Memory B cell (primary cell): ENCODE results near the gene TCEA2.
A peak's percentile ranks its signal among the peaks of the same experiment; 100 is the strongest.
"Not testable (repeated sequence)": the region's sequence is repeated elsewhere in the genome, so short reads cannot be mapped to it uniquely, and the experiment has no call there.

Experiments
- ATAC-seq: fragments of 150-1000 bp; cut with Tn5 transposase; 2 replicates; pipeline ENCODE4 v1.10.0; 2021; ENCODE audit warnings: low read depth, mild to moderate bottlenecking, moderate library complexity
- DNase-seq, 2 donors: peaks; one replicate each; pipeline ENCODE4 v3.0.0; 2022; ENCODE audit warnings: low spot score in 2 of 2
- H3K27ac Mint-ChIP-seq: one replicate; pipeline ENCODE4 v1.8.0; 2022; ENCODE audit warnings: mild to moderate bottlenecking, moderate library complexity, mixed read lengths
- H3K27me3 Mint-ChIP-seq: one replicate; pipeline ENCODE4 v1.8.0; 2022; ENCODE audit warnings: mixed read lengths
- H3K36me3 Mint-ChIP-seq: one replicate; pipeline ENCODE4 v1.8.0; 2022; ENCODE audit warnings: mild to moderate bottlenecking, mixed read lengths
- H3K4me1 Mint-ChIP-seq: one replicate; pipeline ENCODE4 v1.8.0; 2022; ENCODE audit warnings: mixed read lengths
- H3K4me3 Mint-ChIP-seq: one replicate; pipeline ENCODE4 v1.8.0; 2022; ENCODE audit warnings: mild to moderate bottlenecking, moderate library complexity, mixed read lengths
- H3K9me3 Mint-ChIP-seq: one replicate; pipeline ENCODE4 v1.8.0; 2022; ENCODE audit warnings: mixed read lengths

Gene TCEA2

GRCh38 chr20:64080013-64080812 lies 17.2 kb downstream of the TCEA2 start, which contains the start of gene OPRL1:
Gene OPRL1, plus strand, starts transcription at chr20:64080082. Its CDS starts 12,639 bp downstream, at chr20:64092721.
- peak within 1 kb of the TSS; percentile 96 for H3K27ac Mint-ChIP-seq
- H3K4me1 Mint-ChIP-seq: peaks cover 42% of the 10 kb centered on the region
- no peaks in the 10 kb centered on the region for H3K9me3 Mint-ChIP-seq
- peak; percentile 23 for ATAC-seq
- peak; percentile 64 to 68 for DNase-seq
- H3K27me3 Mint-ChIP-seq: peaks cover 1% of the 10 kb centered on the region
- H3K36me3 Mint-ChIP-seq: peaks cover 6% of the 10 kb centered on the region
- peak within 1 kb of the TSS; percentile 96 for H3K4me3 Mint-ChIP-seq

GRCh38 chr20:64080813-64081623 lies 18.0 kb downstream of the TCEA2 start:
- peak overlapping the region; percentile 78 for H3K4me3 Mint-ChIP-seq
- ATAC-seq (no peak), DNase-seq (no peak)
- H3K9me3 Mint-ChIP-seq: no peaks in the 10 kb centered on the region
- H3K4me1 Mint-ChIP-seq: peaks cover 38% of the 10 kb centered on the region
- H3K27me3 Mint-ChIP-seq: peaks cover 1% of the 10 kb centered on the region
- H3K36me3 Mint-ChIP-seq: peaks cover 2% of the 10 kb centered on the region
- H3K27ac Mint-ChIP-seq: peak overlapping the region; percentile 93

- ATAC-seq (no peak), DNase-seq (no peak)
- H3K27me3 Mint-ChIP-seq: peaks cover 1% of the 10 kb centered on the region
- no peaks in the 10 kb centered on the region for H3K9me3 Mint-ChIP-seq
- peak overlapping the region; percentile 53 for H3K4me3 Mint-ChIP-seq
- peaks cover 38% of the 10 kb centered on the region for H3K4me1 Mint-ChIP-seq
- H3K36me3 Mint-ChIP-seq: peaks cover 3% of the 10 kb centered on the region
- peak overlapping the region; percentile 93 for H3K27ac Mint-ChIP-seq
Observed at GRCh38 chr20:64081624-64081964, 18.6 kb downstream of the TCEA2 start.

GRCh38 chr20:64082126-64082731 lies 19.2 kb downstream of the TCEA2 start:
- DNase-seq (no peak), ATAC-seq (no peak)
- Mint-ChIP-seq H3K27me3 (peaks cover 1% of the 10 kb centered on the region), H3K9me3 (no peaks in the 10 kb centered on the region), H3K36me3 (peaks cover 5% of the 10 kb centered on the region), H3K4me3 (peak overlapping the region; percentile 53), H3K4me1 (peaks cover 38% of the 10 kb centered on the region), H3K27ac (peak overlapping the region; percentile 93)

- Mint-ChIP-seq H3K4me3 (peak overlapping the region; percentile 85), H3K27ac (peak overlapping the region; percentile 93), H3K36me3 (peaks cover 5% of the 10 kb centered on the region), H3K9me3 (peaks cover 2% of the 10 kb centered on the region), H3K27me3 (peaks cover 1% of the 10 kb centered on the region), H3K4me1 (peaks cover 35% of the 10 kb centered on the region)
- DNase-seq: no peak
- ATAC-seq: no peak
Observed at GRCh38 chr20:64082820-64083377, 19.9 kb downstream of the TCEA2 start.

- Mint-ChIP-seq H3K36me3 (peaks cover 5% of the 10 kb centered on the region), H3K9me3 (peaks cover 2% of the 10 kb centered on the region), H3K4me3 (peak overlapping the region; percentile 85), H3K4me1 (peaks cover 37% of the 10 kb centered on the region), H3K27me3 (peaks cover 1% of the 10 kb centered on the region), H3K27ac (peak overlapping the region; percentile 55)
- DNase-seq: peak; percentile 67 to 76
- peak; percentile 32 for ATAC-seq
Observed at GRCh38 chr20:64083378-64083803, 20.4 kb downstream of the TCEA2 start.

- ATAC-seq: no peak
- Mint-ChIP-seq H3K36me3 (peaks cover 3% of the 10 kb centered on the region), H3K4me1 (peaks cover 41% of the 10 kb centered on the region), H3K27me3 (peaks cover 1% of the 10 kb centered on the region), H3K27ac (peak within 1 kb of the TSS; percentile 90), H3K9me3 (peaks cover 2% of the 10 kb centered on the region), H3K4me3 (peak within 1 kb of the TSS; percentile 90)
- no peak for DNase-seq
Observed at GRCh38 chr20:64083804-64084684, 21.0 kb downstream of the TCEA2 start, which contains the start of gene LKAAEAR1. Gene LKAAEAR1, minus strand, starts transcription at chr20:64084398. Its CDS starts 179 bp downstream, at chr20:64084219.

GRCh38 chr20:64084685-64085152 lies 21.7 kb downstream of the TCEA2 start:
- no peak for DNase-seq
- peaks cover 2% of the 10 kb centered on the region for H3K9me3 Mint-ChIP-seq

GRCh38 chr20:64086801-64087200 lies 23.8 kb downstream of the TCEA2 start:
- Mint-ChIP-seq H3K27ac (no peak overlapping the region), H3K4me3 (no peak overlapping the region), H3K9me3 (peaks cover 2% of the 10 kb centered on the region), H3K27me3 (peaks cover 1% of the 10 kb centered on the region), H3K4me1 (peaks cover 36% of the 10 kb centered on the region), H3K36me3 (peaks cover 3% of the 10 kb centered on the region)
- DNase-seq (no peak), ATAC-seq (no peak)

More at GRCh38 chr20:64084685-64085152, 21.7 kb downstream of the TCEA2 start:
- Mint-ChIP-seq H3K4me1 (peaks cover 39% of the 10 kb centered on the region), H3K36me3 (peaks cover 3% of the 10 kb centered on the region), H3K4me3 (peak overlapping the region; percentile 90), H3K27ac (peak overlapping the region; percentile 90), H3K27me3 (peaks cover 1% of the 10 kb centered on the region)
- no peak for ATAC-seq

- not testable (repeated sequence) for H3K27ac Mint-ChIP-seq, H3K4me3 Mint-ChIP-seq, H3K9me3 Mint-ChIP-seq, ATAC-seq, H3K27me3 Mint-ChIP-seq, DNase-seq, H3K36me3 Mint-ChIP-seq
- peaks cover 33% of the 10 kb centered on the region for H3K4me1 Mint-ChIP-seq
Observed at GRCh38 chr20:64087226-64087825, 24.3 kb downstream of the TCEA2 start.

- H3K36me3 Mint-ChIP-seq, H3K27ac Mint-ChIP-seq, ATAC-seq, H3K9me3 Mint-ChIP-seq, H3K4me3 Mint-ChIP-seq, DNase-seq, H3K27me3 Mint-ChIP-seq: not testable (repeated sequence)
- H3K4me1 Mint-ChIP-seq: peaks cover 31% of the 10 kb centered on the region
Observed at GRCh38 chr20:64088586-64088985, 25.6 kb downstream of the TCEA2 start.

- H3K27me3 Mint-ChIP-seq: no peaks in the 10 kb centered on the region
- no peak overlapping the region for H3K27ac Mint-ChIP-seq
- no peak for ATAC-seq
Observed at GRCh38 chr20:64090165-64090564, 27.2 kb downstream of the TCEA2 start.

More at GRCh38 chr20:64090165-64090564, 27.2 kb downstream of the TCEA2 start:
- H3K4me1 Mint-ChIP-seq: peaks cover 24% of the 10 kb centered on the region
- no peak for DNase-seq
- H3K4me3 Mint-ChIP-seq: no peak overlapping the region
- H3K36me3 Mint-ChIP-seq: peaks cover 3% of the 10 kb centered on the region
- peaks cover 2% of the 10 kb centered on the region for H3K9me3 Mint-ChIP-seq
